ENCODE data around the gene RSAD1.

RSAD1 gene

GRCh38 chr17:50495217-50495823, 16.7 kb downstream of the RSAD1 start:
- DNase-seq (ENCODE audit: low spot score) = no peak

- no peak for DNase-seq (ENCODE audit: low spot score)
Measured at GRCh38 chr17:50495918-50496317, 17.3 kb downstream of the RSAD1 start.

- DNase-seq (ENCODE audit: low spot score) = no peak
Measured at GRCh38 chr17:50498021-50498874, 19.6 kb downstream of the RSAD1 start.

- DNase-seq (ENCODE audit: low spot score) = no peak
Measured at GRCh38 chr17:50499270-50499669, 20.6 kb downstream of the RSAD1 start.

GRCh38 chr17:50499721-50500120, 21.1 kb downstream of the RSAD1 start:
- DNase-seq (ENCODE audit: low spot score) = no peak

GRCh38 chr17:50501054-50501453, 22.4 kb downstream of the RSAD1 start:
- peak; percentile 46 for DNase-seq (ENCODE audit: low spot score)

GRCh38 chr17:50502301-50502990, 23.8 kb downstream of the RSAD1 start:
- no peak for DNase-seq (ENCODE audit: low spot score)

- DNase-seq (ENCODE audit: low spot score) = no peak
Measured at GRCh38 chr17:50505591-50506130, 27.0 kb downstream of the RSAD1 start.

- no peak for DNase-seq (ENCODE audit: low spot score)
Measured at GRCh38 chr17:50506298-50506697, 27.6 kb downstream of the RSAD1 start.

- peak; percentile 73 for DNase-seq (ENCODE audit: low spot score)
Measured at GRCh38 chr17:50507871-50508572, 29.4 kb downstream of the RSAD1 start, which contains the start of gene MYCBPAP. Gene MYCBPAP (plus strand): TSS chr17:50508439. CDS start chr17:50508675, 236 bp downstream.

- no peak for DNase-seq (ENCODE audit: low spot score)
Measured at GRCh38 chr17:50508573-50509460, 30.2 kb downstream of the RSAD1 start.

- DNase-seq (ENCODE audit: low spot score) = peak; percentile 77
Measured at GRCh38 chr17:50511058-50511457, 32.4 kb downstream of the RSAD1 start.

GRCh38 chr17:50513495-50513894, 34.8 kb downstream of the RSAD1 start:
- DNase-seq (ENCODE audit: low spot score) = no peak

- no peak for DNase-seq (ENCODE audit: low spot score)
Measured at GRCh38 chr17:50514388-50514787, 35.7 kb downstream of the RSAD1 start.

- DNase-seq (ENCODE audit: low spot score) = no peak
Measured at GRCh38 chr17:50514936-50515702, 36.5 kb downstream of the RSAD1 start.

- DNase-seq (ENCODE audit: low spot score) = no peak
Measured at GRCh38 chr17:50517011-50517410, 38.4 kb downstream of the RSAD1 start.

- DNase-seq (ENCODE audit: low spot score) = no peak
Measured at GRCh38 chr17:50517504-50518383, 39.1 kb downstream of the RSAD1 start.

- no peak for DNase-seq (ENCODE audit: low spot score)
Measured at GRCh38 chr17:50518384-50519023, 39.8 kb downstream of the RSAD1 start.

Data from CD4-positive, alpha-beta T cell treated with Interleukin-2 at 100 ng/mL for 4 hours (primary cell).